MCF 10A (cell line): Measurements from ENCODE around the gene SYT1. TPM values are rescaled to one million over a fixed set of nuclear protein-coding genes. Genes with fewer than 3 reads are reported as not detected.

Experiments used
- BruUV-seq: library from RNA; stranded (reverse); fragments of 400-500 nt; replicated peaks from 2 replicates; lab custom pipeline; 2021; lab: Mats Ljungman, UMichigan
- CTCF ChIA-PET: fragments of 300-600 bp; sonication (Branson Sonifier 250); formaldehyde crosslinking; extraction: SDS; loops from one replicate; lab custom pipeline; 2021; ENCODE audit warnings: antibody characterized with exemption, inconsistent platforms; lab: Yijun Ruan, JAX
- POLR2A ChIA-PET: fragments of 300-600, 350-650 bp; sonication (Branson Sonifier 250); formaldehyde crosslinking; extraction: SDS; loops from one replicate; lab custom pipeline; 2020; ENCODE audit warnings: antibody characterized with exemption, inconsistent platforms; lab: Yijun Ruan, JAX
- DNase-seq: peaks from one replicate; pipeline ENCODE4 v3.0.0-alpha.2; 2018; ENCODE audit not compliant: unreplicated experiment
- H3K27ac Mint-ChIP-seq: one replicate; pipeline ENCODE4 v1.8.0; 2022; ENCODE audit warnings: mild to moderate bottlenecking, low read depth, mixed read lengths; ENCODE audit not compliant: unreplicated experiment
- H3K27me3 Mint-ChIP-seq: one replicate; pipeline ENCODE4 v1.8.0; 2022; ENCODE audit warnings: mixed read lengths; ENCODE audit not compliant: insufficient read depth, unreplicated experiment
- H3K36me3 Mint-ChIP-seq: one replicate; pipeline ENCODE4 v1.8.0; 2022; ENCODE audit warnings: mild to moderate bottlenecking, moderate library complexity, mixed read lengths; ENCODE audit not compliant: insufficient read depth, unreplicated experiment
- H3K4me1 Mint-ChIP-seq: one replicate; pipeline ENCODE4 v1.8.0; 2022; ENCODE audit warnings: mixed read lengths; ENCODE audit not compliant: insufficient read depth, unreplicated experiment
- H3K4me3 Mint-ChIP-seq: one replicate; pipeline ENCODE4 v1.8.0; 2022; ENCODE audit warnings: mild to moderate bottlenecking, moderate library complexity, mixed read lengths; ENCODE audit not compliant: unreplicated experiment
- H3K9me3 Mint-ChIP-seq: one replicate; pipeline ENCODE4 v1.8.0; 2022; ENCODE audit warnings: mixed read lengths; ENCODE audit not compliant: unreplicated experiment
- intact Hi-C: fragments of 100-400 bp; cut with micrococcal nuclease; formaldehyde crosslinking; loops from 2 replicates; pipeline ENCODE4 v1.14.1; 2022
- total RNA-seq: library from RNA; stranded (reverse); gene quantifications from 2 replicates; pipeline ENCODE4 v1.2.3, GENCODE V29; 2022
- TF ChIP-seq, protein P1 (sequence below): fragments of 200-600 bp; IDR thresholded peaks from one replicate; pipeline ENCODE4 v1.8.0; 2022; ENCODE audit warnings: antibody characterized with exemption, mild to moderate bottlenecking; ENCODE audit not compliant: unreplicated experiment

The SYT1 gene
- total RNA-seq, 1 experiment from 2014 or later: 7.4 TPM

DNA sequence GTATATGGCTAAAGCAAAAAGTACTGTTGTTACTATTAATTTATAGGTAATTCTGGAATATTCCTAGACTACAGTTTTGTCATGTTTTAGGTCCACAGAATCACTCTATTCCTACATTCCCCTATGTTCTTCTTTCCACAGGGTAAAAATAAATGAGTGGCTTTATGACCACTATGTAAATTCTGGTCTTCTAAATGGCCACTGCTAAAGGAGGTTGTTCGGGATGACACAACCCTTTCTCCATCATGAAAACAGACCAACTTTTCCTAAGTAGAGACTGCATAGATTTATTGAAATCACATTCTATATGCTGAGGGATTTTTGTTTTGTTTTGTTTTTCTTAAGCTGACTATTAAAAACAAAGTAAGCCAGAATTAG lies 88.0 kb downstream of the SYT1 start:
- no TSS peak for BruUV-seq
- POLR2A ChIA-PET: interaction anchor here (1.0 kb wide), 1 partner anchor 495 kb away, joined by 4 read pairs; no protein-coding TSS in a partner anchor
- CTCF ChIA-PET: no interaction called here

DNA sequence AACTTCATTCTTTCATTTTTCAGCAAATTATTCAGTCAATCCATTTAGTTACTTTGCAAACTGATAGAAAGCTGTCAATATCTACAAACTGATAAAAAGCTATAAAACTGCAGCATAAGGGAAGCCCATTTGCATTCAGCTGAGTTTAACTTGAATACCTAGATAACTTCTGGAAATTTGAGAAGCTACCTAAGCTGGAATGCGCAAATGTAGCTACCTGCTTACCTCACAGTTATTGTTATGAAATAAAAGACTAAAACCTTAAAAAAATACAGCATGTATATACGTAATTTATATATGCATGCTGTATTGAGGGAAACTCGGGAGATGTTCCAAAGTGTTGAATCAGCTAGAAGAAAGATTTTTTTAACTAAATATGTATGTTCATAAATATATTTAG lies 94.4 kb downstream of the SYT1 start:
- CTCF ChIA-PET: interaction anchor here (0.6 kb wide), 1 partner anchor 718 kb away, joined by 4 read pairs; no protein-coding TSS in a partner anchor
- no peaks in the 10 kb centered on the region for H3K27me3 Mint-ChIP-seq
- DNase-seq: no peak
- peaks cover 8% of the 10 kb centered on the region for H3K4me1 Mint-ChIP-seq
- BruUV-seq: no TSS peak
- POLR2A ChIA-PET: interaction anchor here (0.6 to 0.7 kb wide), 4 partner anchors 147 to 767 kb away, joined by 3 read pairs; no protein-coding TSS in a partner anchor
- H3K27ac Mint-ChIP-seq: no peak overlapping the region
- H3K9me3 Mint-ChIP-seq: no peaks in the 10 kb centered on the region
- H3K4me3 Mint-ChIP-seq: no peak overlapping the region
- intact Hi-C loops: no loop called here
- H3K36me3 Mint-ChIP-seq: no peaks in the 10 kb centered on the region
- TF ChIP-seq, protein P1, sequence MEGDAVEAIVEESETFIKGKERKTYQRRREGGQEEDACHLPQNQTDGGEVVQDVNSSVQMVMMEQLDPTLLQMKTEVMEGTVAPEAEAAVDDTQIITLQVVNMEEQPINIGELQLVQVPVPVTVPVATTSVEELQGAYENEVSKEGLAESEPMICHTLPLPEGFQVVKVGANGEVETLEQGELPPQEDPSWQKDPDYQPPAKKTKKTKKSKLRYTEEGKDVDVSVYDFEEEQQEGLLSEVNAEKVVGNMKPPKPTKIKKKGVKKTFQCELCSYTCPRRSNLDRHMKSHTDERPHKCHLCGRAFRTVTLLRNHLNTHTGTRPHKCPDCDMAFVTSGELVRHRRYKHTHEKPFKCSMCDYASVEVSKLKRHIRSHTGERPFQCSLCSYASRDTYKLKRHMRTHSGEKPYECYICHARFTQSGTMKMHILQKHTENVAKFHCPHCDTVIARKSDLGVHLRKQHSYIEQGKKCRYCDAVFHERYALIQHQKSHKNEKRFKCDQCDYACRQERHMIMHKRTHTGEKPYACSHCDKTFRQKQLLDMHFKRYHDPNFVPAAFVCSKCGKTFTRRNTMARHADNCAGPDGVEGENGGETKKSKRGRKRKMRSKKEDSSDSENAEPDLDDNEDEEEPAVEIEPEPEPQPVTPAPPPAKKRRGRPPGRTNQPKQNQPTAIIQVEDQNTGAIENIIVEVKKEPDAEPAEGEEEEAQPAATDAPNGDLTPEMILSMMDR: no peak

More for the DNA sequence above, 88.0 kb downstream of the SYT1 start:
- Mint-ChIP-seq H3K4me1 (no peaks in the 10 kb centered on the region), H3K9me3 (no peaks in the 10 kb centered on the region), H3K27me3 (no peaks in the 10 kb centered on the region), H3K27ac (no peak overlapping the region), H3K36me3 (no peaks in the 10 kb centered on the region), H3K4me3 (no peak overlapping the region)
- intact Hi-C loops: no loop called here
- TF ChIP-seq, protein P1: no peak
- no peak for DNase-seq

DNA sequence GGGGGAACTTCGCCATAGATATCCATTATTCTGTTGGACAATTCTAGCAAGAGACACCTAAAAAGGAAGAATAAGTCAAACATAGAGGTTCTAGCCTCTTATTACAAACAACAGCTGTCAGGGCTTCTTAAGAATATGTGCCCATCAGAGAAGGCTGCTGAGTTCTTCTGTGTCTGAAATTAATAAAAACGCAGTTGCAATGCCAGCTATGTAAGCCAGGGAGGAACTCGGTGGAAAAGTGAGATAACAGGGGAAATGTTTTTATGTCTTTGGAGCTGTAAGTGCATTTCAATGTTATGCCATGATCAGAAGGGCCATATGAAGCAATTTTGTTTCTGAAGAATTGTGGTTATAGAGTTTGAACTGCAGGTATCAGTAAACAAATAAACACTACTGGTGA lies 95.0 kb downstream of the SYT1 start:
- POLR2A ChIA-PET: interaction anchor here (0.6 kb wide), 1 partner anchor 741 kb away, joined by 3 read pairs; no protein-coding TSS in a partner anchor
- no peak overlapping the region for H3K27ac Mint-ChIP-seq
- H3K4me3 Mint-ChIP-seq: no peak overlapping the region
- H3K9me3 Mint-ChIP-seq: no peaks in the 10 kb centered on the region
- no TSS peak for BruUV-seq
- no peak for DNase-seq
- TF ChIP-seq, protein P1: no peak
- no peaks in the 10 kb centered on the region for H3K36me3 Mint-ChIP-seq
- intact Hi-C loops: no loop called here
- CTCF ChIA-PET: no interaction called here
- H3K4me1 Mint-ChIP-seq: peaks cover 10% of the 10 kb centered on the region
- H3K27me3 Mint-ChIP-seq: no peaks in the 10 kb centered on the region

DNA sequence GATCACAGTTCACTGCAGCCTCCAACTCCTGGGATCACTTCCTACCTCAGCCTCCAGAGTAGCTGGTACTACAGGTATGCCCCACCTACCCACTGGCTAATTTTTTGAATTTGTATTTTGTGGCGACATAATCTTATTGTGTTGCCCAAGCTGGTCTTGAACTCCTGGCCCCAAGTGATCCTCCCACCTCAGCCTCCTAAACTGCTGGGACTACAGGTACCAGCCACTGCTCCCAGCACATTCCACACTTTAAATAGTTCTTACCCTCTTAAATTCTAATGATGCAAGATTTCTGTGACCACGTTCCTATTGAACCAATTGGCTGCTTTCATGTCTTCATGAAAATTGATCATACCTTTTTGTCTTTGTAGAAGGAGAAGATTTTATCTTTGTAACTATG lies 96.6 kb downstream of the SYT1 start:
- intact Hi-C loops: no loop called here
- POLR2A ChIA-PET: no interaction called here
- H3K4me1 Mint-ChIP-seq: peaks cover 10% of the 10 kb centered on the region
- H3K36me3 Mint-ChIP-seq: no peaks in the 10 kb centered on the region
- no peak for DNase-seq
- H3K4me3 Mint-ChIP-seq: no peak overlapping the region
- CTCF ChIA-PET: interaction anchor here (0.6 kb wide), 1 partner anchor 39 kb away, joined by 3 read pairs; no protein-coding TSS in a partner anchor
- TF ChIP-seq, protein P1: no peak
- no peak overlapping the region for H3K27ac Mint-ChIP-seq
- H3K27me3 Mint-ChIP-seq: no peaks in the 10 kb centered on the region
- BruUV-seq: no TSS peak
- no peaks in the 10 kb centered on the region for H3K9me3 Mint-ChIP-seq
